Glutamatergic neuron (in vitro differentiated cells): Measurements from ENCODE around the gene RANGRF. TPM values are rescaled to one million over a fixed set of nuclear protein-coding genes. Genes with fewer than 3 reads are reported as not detected.

Experiments used
- DNase-seq: peaks from one replicate; pipeline ENCODE4 v3.0.0; 2022
- H3K27ac Mint-ChIP-seq: one replicate; pipeline ENCODE4 v1.8.0; 2020; ENCODE audit warnings: mild to moderate bottlenecking, mixed read lengths, inconsistent platforms; ENCODE audit not compliant: unreplicated experiment
- H3K27me3 Mint-ChIP-seq: one replicate; pipeline ENCODE4 v1.8.0; 2020; ENCODE audit warnings: mild to moderate bottlenecking, moderate library complexity, mixed read lengths, inconsistent platforms; ENCODE audit not compliant: unreplicated experiment
- H3K36me3 Mint-ChIP-seq: one replicate; pipeline ENCODE4 v1.8.0; 2020; ENCODE audit warnings: mild to moderate bottlenecking, mixed read lengths, inconsistent platforms; ENCODE audit not compliant: unreplicated experiment
- H3K4me1 Mint-ChIP-seq: one replicate; pipeline ENCODE4 v1.8.0; 2020; ENCODE audit warnings: mild to moderate bottlenecking, low read depth, mixed read lengths, inconsistent platforms; ENCODE audit not compliant: unreplicated experiment
- H3K4me3 Mint-ChIP-seq: one replicate; pipeline ENCODE4 v1.8.0; 2020; ENCODE audit warnings: mild to moderate bottlenecking, mixed read lengths, inconsistent platforms; ENCODE audit not compliant: unreplicated experiment
- H3K9me3 Mint-ChIP-seq: one replicate; pipeline ENCODE4 v1.8.0; 2020; ENCODE audit warnings: mild to moderate bottlenecking, moderate library complexity, mixed read lengths, inconsistent platforms; ENCODE audit not compliant: unreplicated experiment
- CTCF ChIP-seq: fragments of 200-600 bp; sonication (generic); IDR thresholded peaks from one replicate; pipeline ENCODE4 v1.5.0; 2021; ENCODE audit not compliant: partially characterized antibody, unreplicated experiment
- total RNA-seq: library from RNA; stranded (reverse); fragmentation: NEBNext Ultra II Directional; extraction: Animal tissue kit (Norgen Biotek cat#: 25700); gene quantifications from one replicate; pipeline ENCODE4 v1.2.1, GENCODE V29; 2021; ENCODE audit not compliant: unreplicated experiment

Gene RANGRF
- total RNA-seq, 1 donor from 2014 or later = 29.5 TPM

GRCh38 chr17:8337802-8338752 lies 49.6 kb downstream of the RANGRF start:
- peaks cover 4% of the 10 kb centered on the region for H3K4me1 Mint-ChIP-seq
- H3K36me3 Mint-ChIP-seq = no peaks in the 10 kb centered on the region
- no peak for DNase-seq
- TF ChIP-seq CTCF = no peak
- no peak overlapping the region for H3K27ac Mint-ChIP-seq
- no peak overlapping the region for H3K4me3 Mint-ChIP-seq
- H3K27me3 Mint-ChIP-seq = peaks cover 4% of the 10 kb centered on the region
- no peaks in the 10 kb centered on the region for H3K9me3 Mint-ChIP-seq

- Mint-ChIP-seq H3K4me1 (peaks cover 4% of the 10 kb centered on the region), H3K4me3 (no peak overlapping the region), H3K27me3 (peaks cover 4% of the 10 kb centered on the region), H3K27ac (no peak overlapping the region), H3K36me3 (no peaks in the 10 kb centered on the region), H3K9me3 (no peaks in the 10 kb centered on the region)
- TF ChIP-seq CTCF = no peak
- DNase-seq = no peak
Measured at GRCh38 chr17:8338753-8339140, 50.3 kb downstream of the RANGRF start.

GRCh38 chr17:8339540-8339939 lies 51.1 kb downstream of the RANGRF start, which contains the start of gene ODF4:
Gene ODF4, plus strand, starts transcription at chr17:8339840. Its CDS starts 212 bp downstream, at chr17:8340052.
- Mint-ChIP-seq H3K9me3 (no peaks in the 10 kb centered on the region), H3K36me3 (no peaks in the 10 kb centered on the region), H3K4me1 (peaks cover 4% of the 10 kb centered on the region), H3K4me3 (no peak within 1 kb of the TSS), H3K27me3 (peaks cover 4% of the 10 kb centered on the region), H3K27ac (no peak within 1 kb of the TSS)
- no peak for TF ChIP-seq CTCF
- no peak for DNase-seq

Other genes starting within 250 kb of the RANGRF start
- not detected for gene ALOX15B, start 249.6 kb upstream of the RANGRF start, total RNA-seq
- not detected for gene ALOX12B, start 201.0 kb upstream of the RANGRF start, total RNA-seq
- gene ALOXE3, start 170.2 kb upstream of the RANGRF start, total RNA-seq = not detected
- gene HES7, start 164.6 kb upstream of the RANGRF start, total RNA-seq = 2.2 TPM
- gene PER1, start 136.3 kb upstream of the RANGRF start, total RNA-seq = 64.6 TPM
- gene VAMP2, start 125.7 kb upstream of the RANGRF start, total RNA-seq = 117 TPM
- gene TMEM107, start 112.3 kb upstream of the RANGRF start, total RNA-seq = 12.8 TPM
- 14.2 TPM for gene BORCS6, start 98.5 kb upstream of the RANGRF start, total RNA-seq
- 17.3 TPM for gene AURKB, start 78.1 kb upstream of the RANGRF start, total RNA-seq
- 85.3 TPM for gene CTC1, start 40.6 kb upstream of the RANGRF start, total RNA-seq
- 74.6 TPM for gene PFAS, start 39.4 kb upstream of the RANGRF start, total RNA-seq
- 4.0 TPM for gene SLC25A35, start 6.7 kb downstream of the RANGRF start, total RNA-seq
- gene ARHGEF15, start 21.6 kb downstream of the RANGRF start, total RNA-seq = 0.66 TPM
- gene ODF4, start 51.2 kb downstream of the RANGRF start, total RNA-seq = not detected
- 941 TPM for gene RPL26, start 94.5 kb downstream of the RANGRF start, total RNA-seq
- not detected for gene RNF222, start 109.2 kb downstream of the RANGRF start, total RNA-seq
- gene NDEL1, start 147.2 kb downstream of the RANGRF start, total RNA-seq = 51.7 TPM